Activated CD8-positive, alpha-beta memory T cell treated with anti-CD3 and anti-CD28 coated beads, Interleukin-2, amount 50 U/mL, for 1 hour (primary cell): ENCODE measurements around the gene DAG1.

ENCODE experiments used
- DNase-seq: peaks from one replicate; pipeline ENCODE4 v3.0.0-alpha.2; 2020; ENCODE audit errors: extremely low read depth

The DAG1 gene

GRCh38 chr3:49469936-49470713 lies at the start of gene DAG1:
DAG1 (plus strand) TSS chr3:49470267; CDS start chr3:49510535, 40,268 bp downstream.
- peak; percentile 75 for DNase-seq

DNA sequence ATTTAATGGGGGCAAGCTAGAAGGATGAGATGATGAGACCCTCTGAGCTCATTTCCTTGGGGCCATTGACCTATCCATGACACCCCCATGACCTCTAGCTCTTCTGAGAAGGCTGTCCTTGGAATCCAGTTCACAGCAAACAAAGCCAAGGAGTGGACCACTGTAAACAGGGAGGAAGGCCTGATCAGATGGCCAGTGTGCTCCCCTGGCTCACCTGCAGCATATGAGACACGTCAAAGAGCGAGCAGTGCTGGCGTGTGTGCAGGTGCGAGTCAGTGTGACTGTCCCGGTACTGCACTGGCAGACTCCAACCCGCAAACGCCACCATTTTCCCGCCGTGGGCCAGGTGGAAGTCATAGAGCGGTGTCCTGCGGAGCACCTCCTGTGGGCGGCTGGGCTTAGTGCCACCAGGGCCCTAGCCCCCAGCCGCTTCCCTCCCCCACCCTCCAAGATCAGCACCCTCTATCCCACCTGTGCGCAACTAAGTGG lies 48.1 kb upstream of the DAG1 start:
- no peak for DNase-seq

- no peak for DNase-seq
Observed at GRCh38 chr3:49422379-49423248, 47.5 kb upstream of the DAG1 start, which contains the start of gene AMT. AMT (minus strand) TSS chr3:49422473; CDS start chr3:49422450, 23 bp downstream.

GRCh38 chr3:49424816-49425215 lies 45.3 kb upstream of the DAG1 start:
- DNase-seq = no peak

GRCh38 chr3:49427586-49427985 lies 42.5 kb upstream of the DAG1 start:
- DNase-seq = no peak

- no peak for DNase-seq
Observed at GRCh38 chr3:49428752-49429080, 41.4 kb upstream of the DAG1 start.

- DNase-seq = no peak
Observed at GRCh38 chr3:49434731-49435130, 35.3 kb upstream of the DAG1 start.

DNA sequence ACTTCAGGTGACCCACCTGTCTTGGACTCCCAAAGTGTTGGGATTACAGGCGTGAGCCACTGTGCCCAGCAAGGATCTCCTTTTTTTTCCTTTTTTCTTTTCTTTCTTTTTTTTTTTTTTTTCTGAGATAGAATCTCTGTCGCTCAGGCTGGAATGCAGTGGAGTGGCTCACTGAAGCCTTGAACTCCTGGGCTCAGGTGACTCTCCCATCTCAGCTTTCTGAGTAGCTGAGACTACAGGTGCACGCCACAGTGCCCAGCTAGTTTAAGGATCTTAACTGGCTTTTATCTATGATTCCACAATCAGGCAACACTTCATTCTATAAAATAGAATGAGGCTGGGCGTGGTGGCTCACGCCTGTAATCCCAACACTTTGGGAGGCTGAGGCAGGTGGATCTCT lies 24.7 kb upstream of the DAG1 start:
- DNase-seq = no peak

DNA sequence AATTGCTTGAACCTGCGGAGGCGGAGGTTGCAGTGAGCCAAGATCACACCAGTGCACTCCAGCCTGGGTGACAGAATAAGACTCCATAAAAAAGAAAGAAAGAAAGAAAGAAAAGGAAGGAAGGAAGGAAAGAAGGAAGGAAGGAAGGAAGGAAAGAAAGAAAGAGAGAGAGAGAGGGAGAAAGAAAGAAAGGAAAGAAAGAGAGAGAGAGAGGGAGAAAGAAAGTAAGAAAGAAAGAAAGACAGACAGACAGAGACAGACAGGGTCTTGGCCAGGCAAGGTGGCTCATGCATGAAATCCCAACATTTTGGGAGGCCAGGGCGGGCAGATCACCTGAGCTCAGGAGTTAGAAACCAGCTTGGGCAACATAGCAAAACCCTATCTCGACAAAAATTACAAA lies 16.4 kb upstream of the DAG1 start:
- DNase-seq = no peak

GRCh38 chr3:49454458-49454857 lies 15.6 kb upstream of the DAG1 start:
- DNase-seq = no peak

DNA sequence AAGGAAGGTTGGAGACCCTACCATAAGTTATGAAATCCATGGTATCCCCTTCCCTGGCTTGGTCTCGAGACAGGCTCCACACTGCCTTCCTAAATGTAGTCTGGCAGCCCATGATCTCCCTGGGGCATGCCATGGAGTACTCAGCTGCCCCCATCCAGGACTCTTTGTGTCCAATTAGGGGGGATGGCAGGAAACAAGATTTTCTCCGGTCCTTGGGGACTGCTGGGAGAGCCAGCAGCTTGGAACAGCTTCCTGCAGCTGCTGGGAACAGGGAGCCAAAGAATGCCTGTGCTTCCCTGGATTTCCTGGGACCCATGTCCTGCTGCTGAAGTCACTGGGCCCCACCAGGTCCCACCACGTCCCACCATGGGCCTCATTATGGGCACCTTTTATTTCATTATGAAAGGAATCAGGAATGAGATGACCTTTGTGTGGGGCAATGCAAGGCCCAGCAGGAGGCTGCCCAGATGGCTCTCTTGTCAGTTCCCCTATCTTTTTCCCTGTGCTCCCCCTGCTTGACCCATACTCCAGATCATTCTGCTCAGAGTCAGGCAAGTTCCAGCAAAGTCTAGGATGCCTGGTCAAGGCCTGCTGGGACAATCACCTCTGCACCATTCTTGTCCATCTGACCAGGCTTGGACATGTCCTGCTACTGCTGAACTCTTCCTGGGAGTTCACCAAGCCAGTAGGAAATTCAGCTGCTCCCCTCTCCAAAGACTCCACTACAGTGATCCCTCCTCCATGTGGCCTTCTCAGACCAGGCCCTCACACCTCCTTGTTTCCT lies 15.0 kb upstream of the DAG1 start:
- DNase-seq = no peak

GRCh38 chr3:49456466-49456865 lies 13.6 kb upstream of the DAG1 start:
- DNase-seq = no peak

DNA sequence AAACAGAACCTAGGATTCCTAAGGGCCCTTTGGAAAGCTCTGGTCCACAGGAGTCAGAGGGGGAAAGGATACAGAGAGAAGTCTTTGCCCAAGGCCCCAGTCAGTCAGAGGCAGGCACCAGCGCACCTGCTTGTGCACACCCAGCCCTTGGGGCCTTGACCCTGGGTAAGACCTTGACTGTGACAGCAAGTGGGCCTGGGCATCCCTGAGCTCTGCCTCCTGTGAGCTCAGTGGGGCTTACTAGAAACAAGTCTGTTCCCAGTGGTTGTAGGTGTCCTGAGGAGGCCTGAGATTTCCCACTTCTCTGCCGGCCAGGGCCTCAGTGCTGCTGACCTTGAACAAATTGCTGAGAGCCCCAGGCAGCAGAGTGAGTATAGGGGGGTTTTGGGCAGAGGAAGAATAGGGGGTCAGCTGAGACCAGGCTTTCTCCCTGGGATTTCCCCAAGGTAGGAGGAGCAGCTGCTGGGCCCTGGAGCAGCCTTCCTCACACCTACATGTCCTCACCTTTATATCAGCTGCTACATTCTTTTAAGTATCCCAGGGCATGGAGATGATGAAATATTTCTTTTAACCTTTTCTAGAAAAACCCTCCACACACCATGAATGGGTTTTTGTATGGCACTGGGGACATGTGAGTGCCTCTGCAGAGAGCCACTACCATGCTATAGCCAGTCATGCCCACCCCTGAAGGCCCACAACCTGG lies 9.7 kb upstream of the DAG1 start:
- no peak for DNase-seq

DNA sequence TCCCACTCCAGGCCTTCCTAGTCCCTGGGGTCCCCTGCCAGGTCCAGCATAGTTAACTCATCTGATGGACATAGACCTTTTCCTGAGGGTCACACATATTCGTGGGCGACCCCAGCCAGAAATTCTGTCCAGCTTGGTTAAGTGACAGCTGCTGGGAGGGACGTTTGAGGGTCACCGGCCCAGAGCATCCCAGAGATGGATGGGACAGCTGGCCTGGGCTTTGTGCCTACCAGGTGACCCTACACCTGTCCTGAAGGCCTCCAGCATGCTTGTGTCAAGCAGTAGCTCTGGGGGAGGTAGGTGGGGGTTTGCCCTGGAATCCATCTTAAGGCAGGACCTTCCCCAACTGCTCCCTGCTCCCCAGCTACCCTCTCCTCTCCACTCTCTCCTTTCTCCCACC lies 9.1 kb upstream of the DAG1 start:
- DNase-seq = no peak

DNA sequence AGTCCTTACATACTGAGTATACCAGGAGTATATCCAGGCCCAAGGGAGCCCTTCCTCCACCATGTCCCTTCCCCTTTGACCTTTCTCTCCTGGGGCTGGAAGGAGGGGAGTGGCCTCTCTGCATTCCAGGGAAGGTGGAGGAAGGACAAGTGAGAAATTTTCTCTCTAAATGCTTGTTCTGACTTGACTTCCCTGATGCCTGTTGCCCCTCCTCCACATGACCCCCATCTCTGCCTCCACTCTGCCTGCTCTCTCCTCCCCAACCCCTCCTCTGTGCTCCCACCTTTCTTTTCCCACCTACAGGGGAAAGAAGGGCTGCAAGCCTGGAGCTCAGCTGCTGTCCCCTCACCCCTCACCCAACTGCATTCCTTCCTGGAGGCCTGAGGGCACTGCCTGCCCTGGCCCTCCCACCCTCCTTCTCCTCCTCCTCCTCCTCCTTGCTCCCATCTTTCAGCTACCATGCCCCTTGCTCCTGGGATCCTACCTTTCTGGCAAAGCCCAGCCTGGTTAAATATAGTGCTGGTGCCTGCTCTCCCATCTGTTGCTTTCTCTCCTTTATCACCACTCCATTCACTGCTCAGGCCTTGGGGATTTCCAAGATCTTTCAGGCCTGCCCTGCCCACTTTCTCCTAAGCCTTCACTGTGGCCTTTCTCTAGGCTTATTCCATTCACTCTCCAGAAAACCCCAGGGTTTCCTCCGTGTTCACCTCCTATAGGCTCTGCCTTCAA lies 8.5 kb upstream of the DAG1 start:
- DNase-seq = no peak

DNA sequence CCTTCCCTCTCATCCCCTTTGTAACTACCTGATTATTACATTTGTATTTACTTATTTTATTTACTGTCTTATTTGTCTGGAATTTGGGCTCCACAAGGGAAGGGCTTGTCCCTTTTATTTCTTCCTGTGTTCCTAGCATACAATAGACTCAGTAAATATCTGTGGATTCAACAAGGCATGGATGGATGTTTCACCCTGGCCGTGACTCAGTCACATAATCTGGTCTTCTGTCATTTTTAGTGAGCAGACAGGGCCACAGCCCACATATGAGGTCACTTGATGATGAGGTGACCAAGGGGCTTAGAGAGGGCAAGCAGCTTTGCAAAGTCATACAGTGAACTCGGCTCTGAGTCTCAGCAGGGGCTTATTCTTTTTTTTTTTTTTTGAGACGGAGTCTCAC lies 7.8 kb upstream of the DAG1 start:
- DNase-seq = no peak

DNA sequence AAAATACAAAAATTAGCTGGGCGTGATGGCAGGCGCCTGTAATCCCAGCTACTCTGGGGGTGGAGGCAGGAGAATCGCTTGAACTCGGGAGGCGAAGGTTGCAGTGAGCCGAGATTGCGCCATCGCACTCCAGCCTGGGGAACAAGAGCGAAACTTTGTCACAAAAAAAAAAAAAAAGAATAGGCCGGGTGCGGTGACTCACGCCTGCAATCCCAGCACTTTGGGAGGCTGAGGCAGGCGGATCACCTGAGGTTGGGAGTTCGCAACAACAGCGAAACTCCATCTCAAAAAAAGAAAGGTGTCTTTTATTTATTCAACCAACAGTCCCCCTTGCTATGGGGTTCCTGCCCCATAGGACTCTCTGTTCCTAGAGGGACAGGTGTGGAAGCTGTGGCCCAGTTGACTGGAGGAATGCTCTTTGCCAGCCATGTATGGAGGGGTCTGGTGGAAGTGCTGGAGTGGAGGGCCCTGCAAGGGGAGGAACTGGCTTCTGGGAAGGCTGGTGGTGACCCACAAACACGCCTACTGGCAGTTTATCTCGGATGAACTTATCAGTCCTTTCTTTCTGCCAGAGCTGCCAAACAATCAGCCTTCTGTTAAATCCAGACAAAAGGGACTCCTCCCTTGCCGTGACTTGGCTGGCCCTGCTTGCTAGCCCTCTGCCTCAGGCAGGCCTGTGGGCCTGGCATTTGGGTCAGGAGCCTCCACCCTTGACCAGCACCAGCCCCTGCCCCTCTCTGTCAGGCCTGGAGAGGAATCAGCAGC lies 4.6 kb upstream of the DAG1 start:
- no peak for DNase-seq

- no peak for DNase-seq
Observed at GRCh38 chr3:49466085-49466484, 4.0 kb upstream of the DAG1 start.

DNA sequence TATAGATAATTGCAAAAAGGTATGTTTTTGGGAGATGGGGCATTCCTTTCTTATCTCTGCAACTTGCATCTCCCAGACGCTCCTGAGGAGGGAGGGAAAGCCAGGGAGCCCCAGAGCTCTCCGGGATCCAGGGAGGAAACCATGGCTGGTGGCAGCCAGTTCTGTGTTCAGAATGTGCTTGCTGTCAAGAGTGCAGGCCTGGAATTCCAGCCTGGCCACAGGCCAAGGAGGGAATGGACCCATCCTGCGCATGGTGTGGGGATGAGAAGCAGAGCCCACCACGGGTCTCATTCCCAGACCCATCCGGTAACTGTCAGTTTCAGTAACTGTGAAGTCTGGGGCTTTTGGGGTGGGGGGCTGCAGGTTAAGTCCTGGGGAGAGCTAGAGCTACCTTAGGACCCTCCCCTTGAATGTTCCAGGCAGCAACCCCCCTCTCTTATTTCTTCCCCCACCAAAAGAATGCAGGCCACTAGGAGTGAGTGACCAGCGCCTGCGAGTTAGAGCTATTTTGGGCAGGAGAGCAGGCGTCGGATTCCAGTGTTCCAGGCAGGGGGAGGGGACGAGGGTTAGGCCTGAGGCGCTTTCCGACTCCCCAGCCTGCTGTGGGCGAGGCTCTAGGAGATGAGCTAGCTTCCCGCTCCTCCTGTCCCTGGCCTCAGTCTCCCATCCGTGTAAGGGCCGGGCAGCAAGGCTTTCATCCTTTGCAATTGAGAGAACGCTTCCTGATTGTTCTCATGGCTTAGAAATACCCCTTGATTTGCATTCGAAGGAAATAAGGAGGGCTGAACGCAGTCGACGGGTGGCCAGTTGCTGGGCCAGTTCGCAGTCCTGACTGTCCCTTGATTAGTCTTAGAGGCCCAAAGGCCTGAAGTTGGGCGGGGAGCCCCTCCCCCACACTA lies 781 bp upstream of the DAG1 start:
- DNase-seq = no peak
